ENCODE data around the gene CST9L. TPM values are rescaled to one million over a fixed set of nuclear protein-coding genes. Genes with fewer than 3 reads are reported as not detected.

CST9L gene, protein sequence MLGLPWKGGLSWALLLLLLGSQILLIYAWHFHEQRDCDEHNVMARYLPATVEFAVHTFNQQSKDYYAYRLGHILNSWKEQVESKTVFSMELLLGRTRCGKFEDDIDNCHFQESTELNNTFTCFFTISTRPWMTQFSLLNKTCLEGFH
- not detected in 2 replicates for total RNA-seq (2014; rRNA removed; shearing (Covaris generic); ENCODE audit: low replicate concordance)

DNA sequence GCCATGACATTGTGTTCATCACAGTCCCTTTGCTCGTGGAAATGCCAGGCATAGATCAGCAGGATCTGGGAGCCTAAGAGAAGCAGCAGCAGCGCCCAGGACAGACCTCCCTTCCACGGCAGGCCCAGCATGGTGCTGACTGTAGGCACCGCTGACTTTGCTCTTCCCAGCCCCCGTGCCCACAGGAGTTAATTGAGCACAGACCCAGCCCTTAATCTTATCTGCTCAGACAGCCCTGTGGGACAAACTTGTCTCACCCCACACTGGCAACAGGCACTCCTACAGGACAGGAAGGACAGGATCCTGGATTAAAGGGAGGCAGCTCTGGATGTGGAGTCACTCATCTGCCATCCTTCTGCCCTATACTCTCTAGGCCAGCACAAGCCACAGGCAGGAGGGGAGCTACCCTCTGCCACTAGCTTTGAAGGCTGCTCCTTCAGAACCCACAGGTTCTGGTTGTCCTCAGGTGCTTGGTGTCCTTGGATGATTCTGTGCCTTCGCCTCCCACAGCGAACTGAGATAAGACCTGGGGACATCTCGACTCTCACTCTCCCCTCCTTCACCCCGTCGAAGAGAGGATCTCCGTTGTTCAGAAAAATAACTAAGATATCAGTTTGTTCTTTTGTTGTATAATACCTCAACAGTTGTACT, at the start of gene CST9L:
Gene CST9L, minus strand, starts transcription at position 165 of the 651 bp plus-strand sequence. Its CDS starts 34 bp downstream, at position 131.
- in situ Hi-C loops (cut with HindIII; ENCODE audit: low pct_unique_long_range_greater_than_20kb, low sequenced_read_pairs) = no loop called here
- no peak for DNase-seq (ENCODE audit: low read depth)

- no peak for DNase-seq (ENCODE audit: low read depth)
- in situ Hi-C loops (cut with HindIII; ENCODE audit: low pct_unique_long_range_greater_than_20kb, low sequenced_read_pairs) = no loop called here
Observed at GRCh38 chr20:23614163-23614562, 45.9 kb upstream of the CST9L start.

DNA sequence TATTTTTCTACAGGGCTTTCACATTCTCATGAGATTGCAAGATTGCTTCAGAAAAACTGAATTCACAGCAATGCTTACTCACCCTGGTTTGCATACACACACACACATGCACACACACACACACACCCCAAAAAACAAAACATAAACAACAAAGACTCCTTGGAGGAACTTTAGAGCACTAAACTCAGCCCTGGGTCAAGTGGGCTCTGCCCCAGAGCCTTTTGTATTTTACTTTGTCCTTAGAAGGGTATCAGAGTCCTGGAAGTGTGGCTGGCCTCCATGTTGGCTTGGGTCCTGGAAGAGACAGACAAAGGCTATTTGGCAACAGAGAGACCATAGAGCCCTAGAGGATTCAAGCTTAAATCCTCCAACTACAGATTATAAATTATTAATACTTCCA, 45.4 kb upstream of the CST9L start:
- no peak for DNase-seq (ENCODE audit: low read depth)
- in situ Hi-C loops (cut with HindIII; ENCODE audit: low pct_unique_long_range_greater_than_20kb, low sequenced_read_pairs) = no loop called here

- in situ Hi-C loops (cut with HindIII; ENCODE audit: low pct_unique_long_range_greater_than_20kb, low sequenced_read_pairs) = no loop called here
- no peak for DNase-seq (ENCODE audit: low read depth)
Observed at GRCh38 chr20:23612396-23612795, 44.1 kb upstream of the CST9L start.

DNA sequence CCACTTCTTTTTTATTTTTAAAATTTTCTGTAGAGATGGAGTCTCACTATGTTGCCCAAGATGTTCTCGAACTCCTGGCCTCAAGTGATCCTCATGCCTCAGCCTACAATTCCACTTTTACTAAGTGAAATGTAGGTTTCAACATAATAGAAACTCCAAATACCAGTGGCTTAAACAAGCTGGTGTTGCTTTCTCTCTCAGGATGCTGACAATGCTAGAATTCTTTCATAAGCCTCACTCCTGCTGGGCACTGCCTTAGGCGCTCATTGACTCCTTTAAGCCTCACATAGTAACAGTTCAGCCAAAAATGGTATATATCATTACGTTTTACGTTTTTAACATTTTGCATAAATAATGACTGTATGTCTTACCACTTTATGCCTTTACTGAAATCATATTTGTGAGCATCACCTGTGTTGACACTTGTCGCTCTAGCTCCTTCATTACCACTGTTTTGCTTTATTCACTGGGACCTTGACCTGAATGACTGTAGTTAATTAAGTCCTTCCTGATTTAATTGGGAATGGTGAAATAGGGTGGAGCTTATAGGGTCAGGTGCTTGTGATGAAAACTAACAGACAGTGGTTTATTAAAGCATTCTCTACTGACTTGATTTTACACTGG, 41.3 kb upstream of the CST9L start:
- no peak for DNase-seq (ENCODE audit: low read depth)
- in situ Hi-C loops (cut with HindIII; ENCODE audit: low pct_unique_long_range_greater_than_20kb, low sequenced_read_pairs) = no loop called here

DNA sequence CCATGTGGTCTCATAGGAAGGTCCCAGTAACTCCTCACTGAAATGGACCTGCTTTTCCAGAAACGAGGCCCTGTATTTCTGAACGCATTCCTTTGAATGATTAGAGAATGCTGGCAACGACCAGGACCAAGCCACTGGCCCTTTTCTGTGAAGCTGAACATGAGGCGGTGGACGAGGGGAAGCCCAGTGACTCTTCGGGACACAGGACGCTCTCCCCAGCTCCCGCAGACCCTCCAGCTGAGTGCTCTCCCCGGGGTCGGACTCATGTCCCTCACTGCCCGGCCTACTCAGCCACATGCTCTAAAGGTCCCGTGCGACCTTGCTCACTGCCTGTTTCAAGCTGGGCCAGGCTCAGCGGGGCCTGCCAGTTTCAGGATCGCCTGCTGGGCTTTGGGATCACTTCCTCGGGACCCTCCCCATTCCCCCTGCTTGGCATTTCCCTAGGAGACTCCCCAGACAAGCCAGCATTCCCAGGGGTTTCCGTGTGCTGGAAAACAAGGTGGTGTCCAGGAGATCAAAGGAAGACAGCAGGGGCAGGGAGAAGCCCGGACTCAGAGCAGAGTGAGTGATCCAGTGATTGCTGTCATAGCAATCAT, 40.1 kb upstream of the CST9L start:
- in situ Hi-C loops (cut with HindIII; ENCODE audit: low pct_unique_long_range_greater_than_20kb, low sequenced_read_pairs) = no loop called here

GRCh38 chr20:23607497-23608245, 39.4 kb upstream of the CST9L start:
- DNase-seq (ENCODE audit: low read depth) = no peak
- in situ Hi-C loops (cut with HindIII; ENCODE audit: low pct_unique_long_range_greater_than_20kb, low sequenced_read_pairs) = no loop called here

More for the DNA sequence above, 40.1 kb upstream of the CST9L start:
- no peak for DNase-seq (ENCODE audit: low read depth)

GRCh38 chr20:23606652-23607049, 38.4 kb upstream of the CST9L start:
- DNase-seq (ENCODE audit: low read depth) = peak; percentile 56
- in situ Hi-C loops (cut with HindIII; ENCODE audit: low pct_unique_long_range_greater_than_20kb, low sequenced_read_pairs) = no loop called here

GRCh38 chr20:23605867-23606651, 37.8 kb upstream of the CST9L start, which contains the start of gene CST9:
Gene CST9 (minus strand): TSS chr20:23605917. CDS start chr20:23605864, 53 bp downstream.
- in situ Hi-C loops (cut with HindIII; ENCODE audit: low pct_unique_long_range_greater_than_20kb, low sequenced_read_pairs) = no loop called here
- no peak for DNase-seq (ENCODE audit: low read depth)

DNA sequence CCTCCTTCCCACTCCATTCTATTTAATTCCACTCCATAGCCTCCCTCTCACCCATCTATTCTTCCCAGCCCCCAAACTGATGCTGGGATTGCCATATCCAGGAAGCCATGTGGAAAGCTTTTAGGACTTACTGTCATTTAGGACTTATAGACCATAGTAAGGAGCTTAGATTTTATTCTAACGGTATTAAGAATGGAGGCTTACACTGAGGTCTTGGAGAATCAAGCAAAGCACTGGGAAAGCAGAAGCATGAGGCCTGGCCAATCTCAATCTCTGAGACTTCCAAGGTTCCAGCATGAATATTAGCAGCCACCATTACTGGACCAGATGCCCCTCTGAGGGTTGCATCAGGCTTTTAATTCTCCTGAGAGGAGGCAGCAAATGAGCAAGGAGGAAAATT, 36.0 kb upstream of the CST9L start:
- in situ Hi-C loops (cut with HindIII; ENCODE audit: low pct_unique_long_range_greater_than_20kb, low sequenced_read_pairs) = no loop called here
- no peak for DNase-seq (ENCODE audit: low read depth)

DNA sequence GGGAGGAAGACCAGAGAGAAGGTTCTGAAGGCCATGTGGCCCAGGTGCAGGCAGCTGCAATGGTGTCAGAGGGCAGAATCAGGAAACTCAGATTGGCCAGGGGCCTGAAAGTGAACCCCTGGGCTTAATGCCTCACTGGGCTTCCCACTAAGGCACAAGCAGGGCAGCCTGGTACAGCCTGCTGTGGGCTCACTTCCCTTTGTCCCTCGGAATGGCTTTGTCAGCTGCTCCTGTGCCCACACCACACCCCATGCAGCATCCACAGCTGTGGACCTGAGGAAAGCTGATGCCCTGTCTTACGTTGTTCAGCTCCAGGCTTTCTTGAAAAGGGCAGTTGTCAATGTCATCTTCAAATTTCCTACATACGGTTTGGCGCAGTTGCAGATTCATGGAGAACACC, 35.0 kb upstream of the CST9L start:
- in situ Hi-C loops (cut with HindIII; ENCODE audit: low pct_unique_long_range_greater_than_20kb, low sequenced_read_pairs) = no loop called here
- no peak for DNase-seq (ENCODE audit: low read depth)

GRCh38 chr20:23602699-23603098, 34.4 kb upstream of the CST9L start:
- in situ Hi-C loops (cut with HindIII; ENCODE audit: low pct_unique_long_range_greater_than_20kb, low sequenced_read_pairs) = no loop called here
- no peak for DNase-seq (ENCODE audit: low read depth)

DNA sequence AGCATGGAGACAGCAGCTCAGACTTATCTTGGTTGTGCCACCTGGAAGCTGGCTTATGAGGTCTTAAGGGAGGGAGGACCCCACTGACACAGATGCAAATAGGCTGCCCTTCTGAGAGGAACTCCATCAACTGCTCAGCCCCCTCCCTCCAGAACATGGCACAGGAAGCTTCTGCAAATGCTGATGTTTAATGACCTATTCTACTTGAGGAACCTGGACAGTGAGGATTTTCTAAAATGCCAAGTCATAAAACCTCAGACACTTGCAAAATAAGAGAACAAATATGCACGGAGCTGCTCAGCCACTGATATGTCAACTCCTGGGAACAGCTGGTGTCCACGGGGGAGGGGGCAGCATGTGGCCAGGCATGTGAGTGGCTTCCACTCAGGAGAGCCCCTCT, 34.0 kb upstream of the CST9L start:
- DNase-seq (ENCODE audit: low read depth) = no peak
- in situ Hi-C loops (cut with HindIII; ENCODE audit: low pct_unique_long_range_greater_than_20kb, low sequenced_read_pairs) = no loop called here

GRCh38 chr20:23601715-23602114, 33.4 kb upstream of the CST9L start:
- in situ Hi-C loops (cut with HindIII; ENCODE audit: low pct_unique_long_range_greater_than_20kb, low sequenced_read_pairs) = no loop called here
- DNase-seq (ENCODE audit: low read depth) = no peak

DNA sequence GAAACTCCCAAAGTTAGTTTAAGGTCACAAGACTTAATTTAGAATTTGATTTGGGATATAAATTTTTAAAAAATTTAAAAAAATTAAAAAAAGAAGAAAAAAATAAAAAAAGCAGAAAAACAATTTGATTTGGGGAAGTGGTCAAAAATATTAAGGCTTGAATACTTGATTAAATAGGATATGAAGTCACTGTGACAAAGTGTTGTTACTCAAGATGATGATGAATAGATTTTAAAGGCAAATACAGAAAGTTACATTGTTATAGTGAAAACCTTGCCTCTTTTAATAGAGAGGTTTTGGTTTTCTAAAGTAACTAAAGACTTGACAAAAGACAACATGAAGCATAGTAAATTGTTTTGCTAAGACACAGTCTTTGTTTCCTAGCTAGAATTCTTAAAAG, 30.2 kb upstream of the CST9L start:
- no peak for DNase-seq (ENCODE audit: low read depth)
- in situ Hi-C loops (cut with HindIII; ENCODE audit: low pct_unique_long_range_greater_than_20kb, low sequenced_read_pairs) = no loop called here

- DNase-seq (ENCODE audit: low read depth) = no peak
- in situ Hi-C loops (cut with HindIII; ENCODE audit: low pct_unique_long_range_greater_than_20kb, low sequenced_read_pairs) = no loop called here
Observed at GRCh38 chr20:23596579-23597250, 28.4 kb upstream of the CST9L start.

- DNase-seq (ENCODE audit: low read depth) = no peak
- in situ Hi-C loops (cut with HindIII; ENCODE audit: low pct_unique_long_range_greater_than_20kb, low sequenced_read_pairs) = no loop called here
Observed at GRCh38 chr20:23595941-23596340, 27.7 kb upstream of the CST9L start.

Data from Caki2 (cell line).